ENCODE results near the gene RGS7.
"Not testable (repeated sequence)": the region's sequence is repeated elsewhere in the genome, so short reads cannot be mapped to it uniquely, and the experiment has no call there.

Gene RGS7

DNA sequence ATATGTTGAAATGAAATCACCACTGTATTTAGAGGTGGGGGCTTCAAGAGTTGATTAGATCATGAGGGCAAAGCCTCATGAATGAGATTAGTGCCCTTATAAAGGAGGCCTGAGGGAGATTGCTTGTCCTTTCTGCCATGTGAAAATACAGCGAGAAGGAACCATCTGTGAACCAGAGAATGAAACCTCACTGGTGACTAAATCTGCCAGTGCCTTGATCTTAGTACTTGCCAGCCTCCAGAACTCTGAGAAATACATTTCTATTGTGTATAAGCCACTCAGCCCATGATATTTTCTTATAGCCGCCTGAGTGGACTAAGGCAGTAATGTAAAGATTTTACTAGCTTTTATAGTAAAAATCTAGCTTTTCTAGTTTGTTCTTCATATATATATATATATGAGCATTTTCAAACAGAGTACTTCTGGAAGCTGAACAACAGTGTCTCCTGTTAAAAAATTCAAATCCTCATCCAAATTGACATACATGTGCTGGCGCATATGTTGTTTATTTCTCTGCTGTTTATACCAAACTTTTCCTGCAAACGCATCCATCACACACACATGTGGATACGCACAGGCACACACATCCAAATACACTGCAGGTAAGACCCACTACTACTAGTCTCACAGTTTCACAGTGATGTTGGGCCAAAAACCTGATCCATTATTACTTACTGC, 213.1 kb downstream of the RGS7 start:
- in situ Hi-C loops (cut with HindIII; ENCODE audit: low sequenced_read_pairs) = no loop called here

DNA sequence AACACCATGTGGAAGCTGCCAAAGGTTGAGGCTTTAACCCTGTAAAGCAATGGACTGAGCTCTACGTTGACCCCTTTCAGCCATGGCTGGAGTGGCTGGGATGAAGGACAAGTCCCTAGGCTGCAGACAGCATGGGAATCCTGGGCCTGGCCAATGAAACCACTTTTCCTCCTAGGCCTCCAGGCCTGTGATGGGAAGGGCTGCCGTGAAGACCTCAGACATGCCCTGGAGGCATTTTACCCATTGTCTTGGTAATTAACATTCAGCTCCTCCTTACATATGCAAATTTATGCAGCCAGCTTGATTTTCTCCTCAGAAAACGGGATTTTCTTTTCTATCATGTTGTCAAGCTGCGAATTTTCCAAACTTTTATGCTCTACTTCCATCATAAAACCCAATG, 214.5 kb downstream of the RGS7 start:
- in situ Hi-C loops (cut with HindIII; ENCODE audit: low sequenced_read_pairs) = no loop called here

DNA sequence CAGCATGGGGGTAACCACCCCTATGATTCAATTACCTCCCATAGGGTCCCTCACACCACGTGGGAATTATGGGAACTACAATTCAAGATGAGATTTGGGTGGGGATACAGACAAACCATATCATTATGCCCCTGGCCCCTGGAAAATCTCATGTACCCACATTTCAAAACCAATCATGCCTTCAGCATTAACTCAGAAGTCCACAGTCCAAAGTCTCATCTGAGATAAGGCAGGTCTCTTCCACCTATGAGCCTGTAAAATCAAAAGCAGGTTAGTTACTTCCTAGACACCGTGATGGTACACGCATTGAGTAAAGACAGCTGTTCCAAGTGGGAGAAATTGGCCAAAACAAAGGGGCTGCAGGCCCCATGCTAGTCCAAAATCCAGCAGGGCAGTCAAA, 215.4 kb downstream of the RGS7 start:
- in situ Hi-C loops (cut with HindIII; ENCODE audit: low sequenced_read_pairs) = not testable (repeated sequence)

DNA sequence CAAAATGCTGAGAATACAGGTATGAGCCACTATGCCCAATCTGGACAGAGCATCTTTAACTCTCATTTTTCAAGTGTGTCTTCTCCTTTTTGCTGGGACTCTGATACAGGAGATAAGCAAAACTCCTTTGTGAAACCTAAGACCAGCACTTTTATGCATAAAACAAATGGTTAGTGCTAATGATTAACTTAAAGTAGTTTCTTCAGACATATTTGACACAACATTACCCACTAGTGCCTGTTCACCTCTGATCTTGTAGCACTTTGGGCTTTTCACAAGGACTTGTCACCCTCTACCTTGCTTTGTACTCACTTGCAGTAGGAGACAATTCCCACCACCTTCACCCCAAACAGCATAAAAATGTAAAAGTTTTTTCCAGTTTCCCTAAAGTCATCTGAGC, 216.3 kb downstream of the RGS7 start:
- in situ Hi-C loops (cut with HindIII; ENCODE audit: low sequenced_read_pairs) = no loop called here

DNA sequence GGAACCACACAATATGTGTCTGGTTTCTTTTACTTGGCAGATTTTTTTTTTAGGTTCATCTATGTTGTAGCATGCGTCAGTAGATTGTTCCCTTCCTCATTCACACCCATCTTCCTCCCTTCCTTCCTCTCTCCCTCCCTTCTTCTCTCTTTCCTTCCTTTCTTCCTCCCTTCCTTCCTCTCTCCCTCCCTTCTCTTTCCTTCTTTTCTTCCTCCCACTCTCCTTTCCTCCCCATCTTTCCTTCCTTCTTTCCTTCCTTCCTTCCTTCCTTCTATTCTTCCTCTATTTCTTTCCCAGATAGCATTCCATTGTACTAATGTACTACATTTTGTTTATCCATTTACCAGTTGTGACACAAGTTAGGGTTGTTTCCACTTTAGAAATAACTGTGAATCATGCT, 218.0 kb downstream of the RGS7 start:
- in situ Hi-C loops (cut with HindIII; ENCODE audit: low sequenced_read_pairs) = no loop called here

DNA sequence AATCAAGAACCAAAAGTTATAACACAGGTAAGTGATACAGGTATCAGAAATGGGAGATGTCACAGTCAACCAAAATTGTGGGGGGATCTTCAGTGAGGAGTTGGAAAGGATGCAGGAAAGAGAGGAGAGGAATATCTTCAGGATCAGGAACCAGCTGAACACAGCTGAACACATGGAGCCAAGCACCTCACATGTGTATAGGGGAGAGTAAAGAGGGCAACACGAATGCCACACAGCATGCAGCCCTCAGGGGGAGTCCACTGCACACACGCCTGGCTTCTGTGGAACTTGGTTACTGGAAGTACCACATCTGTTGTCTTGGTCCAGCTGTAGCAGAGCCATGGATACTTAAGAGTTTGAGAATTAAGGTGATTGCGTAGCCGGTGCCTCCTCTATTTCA, 218.8 kb downstream of the RGS7 start:
- in situ Hi-C loops (cut with HindIII; ENCODE audit: low sequenced_read_pairs) = no loop called here

DNA sequence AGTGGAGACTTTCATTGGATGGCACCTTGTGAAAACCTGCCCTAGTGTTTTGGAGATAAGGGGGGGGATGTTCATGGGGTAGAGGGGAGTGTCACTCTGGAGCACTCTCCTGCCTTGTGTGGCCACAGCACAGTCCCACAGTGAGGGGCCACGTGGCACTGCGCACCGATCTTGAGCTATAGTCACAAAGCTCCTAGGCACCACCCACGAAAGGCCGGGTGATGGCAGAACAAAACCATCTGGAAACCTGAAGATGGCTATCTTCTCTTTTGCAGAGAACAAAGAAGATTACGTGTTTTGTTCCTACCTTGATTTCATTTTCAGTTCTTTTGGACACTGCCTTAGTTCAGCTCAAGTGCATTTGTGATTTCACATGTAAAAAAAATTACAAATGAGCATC, 220.6 kb downstream of the RGS7 start:
- in situ Hi-C loops (cut with HindIII; ENCODE audit: low sequenced_read_pairs) = no loop called here

DNA sequence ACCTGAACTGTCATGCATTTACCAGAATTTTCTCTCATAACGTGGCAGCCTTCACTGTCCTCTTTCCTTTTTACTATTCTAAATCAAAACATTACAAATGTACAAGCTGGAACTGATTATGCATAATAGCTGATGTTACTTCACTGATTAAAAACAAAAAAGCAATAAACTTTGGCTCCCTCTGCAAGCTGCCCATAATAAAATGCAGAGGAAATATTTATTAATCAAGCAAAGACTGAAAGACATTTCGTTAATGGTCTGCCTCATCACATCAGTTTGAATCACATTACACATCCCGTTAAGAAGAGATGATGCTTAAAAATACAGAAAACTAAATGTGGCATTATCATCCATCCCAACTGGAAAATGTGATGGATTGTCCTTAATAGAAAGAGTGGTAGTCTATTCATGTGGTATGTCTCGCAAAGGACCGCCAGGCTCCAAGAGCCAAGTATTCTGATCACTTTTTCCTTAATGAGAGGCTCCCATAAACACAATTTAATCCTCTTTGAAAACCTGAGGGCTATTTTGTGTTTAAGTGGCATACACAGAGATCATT, 225.3 kb downstream of the RGS7 start:
- in situ Hi-C loops (cut with HindIII; ENCODE audit: low sequenced_read_pairs) = no loop called here

DNA sequence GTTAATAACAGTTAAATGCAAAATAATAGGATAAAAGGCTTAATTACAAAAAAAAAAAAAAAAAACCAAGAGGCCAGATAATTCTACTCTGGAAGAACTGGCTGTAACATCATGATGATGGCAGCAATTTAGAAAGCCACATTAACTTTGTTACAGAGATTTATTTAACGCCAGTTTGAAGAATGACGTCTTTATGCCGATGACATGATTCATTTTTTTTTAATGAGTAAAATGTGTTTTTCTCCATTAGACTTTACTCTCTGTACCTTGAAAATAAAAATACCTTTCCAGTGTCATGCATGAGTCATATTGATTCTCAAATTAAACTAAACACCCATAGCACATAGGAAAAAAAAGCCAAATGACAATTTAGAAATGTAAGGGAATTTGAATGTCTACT, 226.1 kb downstream of the RGS7 start:
- in situ Hi-C loops (cut with HindIII; ENCODE audit: low sequenced_read_pairs) = no loop called here

DNA sequence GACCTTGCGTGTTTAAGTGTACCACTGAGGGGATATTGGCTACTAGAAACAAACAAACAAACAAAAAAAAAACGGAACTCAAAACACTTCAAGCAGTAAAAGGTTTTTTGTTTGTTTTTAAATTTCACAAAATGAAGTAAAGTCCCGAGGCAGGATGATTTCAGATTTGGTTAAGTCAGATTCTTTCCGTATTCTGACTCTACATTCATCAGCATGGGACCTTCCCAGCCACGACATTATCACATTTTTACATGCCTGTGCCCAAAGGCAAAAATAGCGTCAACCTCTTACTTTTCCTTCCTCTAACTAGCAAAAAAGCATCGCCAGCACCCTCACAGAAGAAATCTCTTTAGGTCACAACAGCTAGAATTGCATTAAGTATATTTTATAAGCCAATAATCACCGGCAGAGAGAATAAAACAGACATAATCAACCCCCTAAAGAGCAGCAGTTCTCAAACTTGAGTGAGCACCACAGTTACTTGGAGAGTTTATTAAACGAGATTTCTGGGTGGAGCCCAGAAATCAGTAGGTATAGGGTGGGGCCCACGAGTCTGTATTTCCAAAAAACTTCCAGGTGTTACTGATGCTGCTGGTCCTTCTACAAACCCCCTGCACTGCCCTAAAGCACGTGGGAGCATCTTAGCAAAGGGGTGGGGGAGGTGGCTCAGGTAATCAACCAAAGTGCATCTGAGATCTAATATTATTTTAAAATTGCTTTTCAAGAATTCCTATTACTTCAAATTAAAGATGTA, 227.6 kb downstream of the RGS7 start:
- in situ Hi-C loops (cut with HindIII; ENCODE audit: low sequenced_read_pairs) = no loop called here

DNA sequence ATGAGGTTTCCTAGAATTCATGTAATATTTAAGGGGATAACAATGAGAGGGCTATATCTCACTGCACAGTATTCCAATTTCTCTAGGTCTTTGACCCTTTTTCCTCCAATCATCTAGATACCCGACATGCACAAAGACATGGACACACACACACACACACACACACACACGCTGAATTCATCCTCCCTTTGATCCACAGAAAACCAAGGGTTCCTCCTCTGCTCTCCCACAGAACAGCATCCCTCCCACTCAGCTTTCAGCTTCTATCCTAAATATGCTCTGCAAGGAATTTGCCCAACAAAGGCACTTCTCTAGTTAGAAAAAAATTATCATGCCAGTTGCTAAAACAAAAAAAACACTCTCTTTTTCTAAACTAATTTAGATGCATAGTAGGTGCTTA, 231.7 kb downstream of the RGS7 start:
- in situ Hi-C loops (cut with HindIII; ENCODE audit: low sequenced_read_pairs) = no loop called here

DNA sequence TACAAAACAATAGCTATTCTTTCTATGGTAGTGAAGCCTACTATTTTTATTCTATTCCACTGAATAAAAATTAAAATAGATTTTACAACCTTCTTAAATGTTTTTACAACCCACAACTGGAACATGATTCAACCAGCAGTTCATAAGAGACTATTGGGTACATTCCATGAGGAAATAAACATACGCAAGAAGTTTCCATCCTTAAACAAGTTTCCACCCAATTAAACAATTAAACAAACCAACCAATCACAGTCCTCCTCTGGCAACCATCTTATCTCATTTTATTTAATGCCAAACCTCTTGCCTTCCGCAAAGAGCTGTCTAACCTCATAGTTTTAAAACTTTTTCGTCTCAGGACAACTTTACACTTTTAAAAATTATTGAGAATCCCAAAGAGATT, 239.0 kb downstream of the RGS7 start:
- in situ Hi-C loops (cut with HindIII; ENCODE audit: low sequenced_read_pairs) = no loop called here

DNA sequence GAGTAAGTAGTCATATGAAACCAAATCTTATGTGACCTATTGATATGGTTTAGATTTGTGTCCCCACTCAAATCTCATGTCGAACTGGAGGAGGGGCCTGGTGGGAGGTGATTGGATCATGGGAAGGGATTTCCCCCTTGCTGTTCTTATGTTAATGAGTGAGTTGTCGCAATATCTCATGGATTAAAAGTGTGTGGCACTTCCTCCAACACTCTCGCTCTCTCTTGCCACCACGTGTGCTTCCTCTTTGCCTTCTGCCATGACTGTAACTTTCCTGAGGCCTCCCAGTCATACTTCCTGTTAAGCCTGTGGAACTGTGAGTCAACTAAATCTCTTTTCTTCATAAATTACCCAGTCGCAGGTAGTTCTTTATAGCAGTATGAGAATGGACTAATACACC, 241.2 kb downstream of the RGS7 start:
- in situ Hi-C loops (cut with HindIII; ENCODE audit: low sequenced_read_pairs) = no loop called here

DNA sequence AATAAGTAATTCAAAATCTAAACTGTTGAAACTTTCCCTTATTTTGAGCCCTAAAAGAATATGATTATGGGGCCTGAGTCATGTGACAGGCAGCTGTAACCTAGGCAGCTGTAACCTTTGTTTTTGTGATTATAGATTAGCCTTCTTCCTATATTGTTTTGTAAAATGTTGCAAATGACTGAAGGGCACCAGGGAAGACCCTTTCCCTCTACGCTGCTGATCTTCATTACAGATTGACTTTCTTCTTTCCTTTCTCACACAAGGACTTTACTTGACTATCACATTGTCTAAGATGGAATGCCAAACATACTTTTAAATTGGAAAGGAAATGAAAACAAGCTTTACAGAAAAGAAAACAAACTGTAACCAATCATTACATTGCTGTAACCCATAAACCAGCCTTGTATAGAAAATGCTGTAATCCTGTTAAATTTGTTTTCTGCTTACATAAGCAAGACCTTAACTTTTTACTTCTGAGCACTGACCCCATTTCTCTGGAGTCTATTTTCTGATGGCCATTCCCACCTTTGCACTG, 242.2 kb downstream of the RGS7 start:
- in situ Hi-C loops (cut with HindIII; ENCODE audit: low sequenced_read_pairs) = no loop called here

DNA sequence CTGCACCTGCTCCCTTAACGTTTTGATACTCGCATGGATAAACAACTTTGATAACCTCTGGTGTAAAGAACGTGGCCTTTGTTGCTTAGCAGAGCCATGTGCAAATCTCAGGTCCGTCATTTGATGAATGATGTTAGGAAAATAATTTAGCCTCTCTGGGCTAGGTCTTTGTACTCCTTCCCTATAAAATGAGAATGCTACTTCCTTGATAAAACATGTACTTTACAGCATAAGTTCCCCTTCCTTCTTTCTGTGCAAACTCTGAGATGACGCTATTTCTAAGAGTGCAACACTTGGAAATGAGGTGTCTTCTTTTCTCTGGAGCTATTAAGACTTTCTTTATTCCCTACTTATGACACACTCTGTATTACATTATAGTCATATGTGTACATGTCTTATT, 243.4 kb downstream of the RGS7 start:
- in situ Hi-C loops (cut with HindIII; ENCODE audit: low sequenced_read_pairs) = no loop called here

DNA sequence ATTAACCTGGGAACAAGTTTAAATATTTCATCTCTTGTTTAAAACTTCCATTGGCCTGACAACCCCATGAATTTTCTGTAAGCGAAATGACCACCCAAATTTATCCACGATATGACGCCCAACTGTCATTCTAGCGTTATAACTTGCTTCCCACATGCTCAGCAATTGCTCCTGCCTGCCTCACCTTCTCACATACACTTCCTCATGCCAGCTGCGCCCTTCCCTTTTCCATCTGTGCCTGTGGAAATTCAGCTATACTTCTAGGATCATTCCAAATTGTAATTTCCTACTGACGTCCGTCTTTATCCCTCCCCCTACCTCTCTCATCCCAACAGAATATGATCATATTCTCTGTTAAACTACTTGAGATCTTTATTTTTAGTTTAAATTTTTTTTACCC, 248.0 kb downstream of the RGS7 start:
- in situ Hi-C loops (cut with HindIII; ENCODE audit: low sequenced_read_pairs) = no loop called here

DNA sequence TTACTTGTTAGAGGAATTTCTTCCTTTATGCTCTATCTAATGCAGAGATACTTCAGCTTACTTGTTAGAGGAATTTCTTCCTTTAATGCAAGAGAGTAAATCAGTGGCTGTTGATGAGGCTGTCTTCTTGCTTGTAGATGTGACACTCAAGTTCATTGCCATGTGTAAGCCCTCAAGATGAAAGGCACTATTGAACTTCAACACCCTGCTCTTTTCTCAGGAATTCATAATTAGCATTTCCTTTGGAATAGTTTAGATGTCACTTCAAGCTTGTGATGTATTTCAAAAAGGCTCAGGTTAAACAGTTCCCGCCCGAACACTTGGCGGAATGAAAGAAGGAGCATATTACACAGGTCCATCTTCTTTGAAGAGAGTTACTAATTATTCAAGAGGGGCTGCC, 251.9 kb downstream of the RGS7 start:
- in situ Hi-C loops (cut with HindIII; ENCODE audit: low sequenced_read_pairs) = no loop called here

DNA sequence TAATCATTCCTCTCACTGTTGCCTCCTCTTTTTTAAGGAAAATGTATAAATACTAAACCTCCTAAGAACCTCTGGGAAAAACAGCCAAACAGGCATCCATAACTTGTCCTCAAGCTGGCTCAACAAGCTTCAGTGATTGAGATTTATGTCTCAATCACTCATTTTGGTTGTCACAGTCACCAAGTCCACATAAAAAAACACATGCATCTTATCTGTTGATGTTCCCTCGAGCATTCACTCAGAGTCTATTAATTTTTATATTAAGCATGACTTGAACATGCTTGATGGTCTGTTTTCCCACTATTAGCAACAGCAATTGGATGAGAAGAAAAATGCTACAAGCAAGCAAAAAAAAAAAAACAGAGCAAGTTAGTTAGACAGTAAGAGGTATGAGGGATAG, 254.3 kb downstream of the RGS7 start:
- in situ Hi-C loops (cut with HindIII; ENCODE audit: low sequenced_read_pairs) = no loop called here

DNA sequence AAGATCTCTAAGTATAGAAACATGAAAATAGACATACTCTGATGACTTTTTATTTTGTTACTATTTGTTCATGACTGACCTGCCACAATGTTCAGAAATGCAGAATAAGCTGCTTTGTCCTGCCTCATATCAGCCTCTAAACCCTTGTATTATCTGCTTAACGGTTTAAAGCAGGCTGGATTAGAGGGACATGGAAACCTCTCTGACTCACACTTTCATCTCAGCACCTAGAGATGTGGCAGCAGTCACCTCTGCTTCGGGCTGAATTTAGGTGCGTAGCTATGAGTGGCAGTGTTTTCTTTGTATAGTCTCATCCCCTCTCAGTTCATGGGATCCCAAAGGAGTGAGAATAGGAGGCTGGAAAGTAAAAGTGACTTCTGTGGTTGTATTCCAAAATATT, 255.4 kb downstream of the RGS7 start:
- in situ Hi-C loops (cut with HindIII; ENCODE audit: low sequenced_read_pairs) = no loop called here

DNA sequence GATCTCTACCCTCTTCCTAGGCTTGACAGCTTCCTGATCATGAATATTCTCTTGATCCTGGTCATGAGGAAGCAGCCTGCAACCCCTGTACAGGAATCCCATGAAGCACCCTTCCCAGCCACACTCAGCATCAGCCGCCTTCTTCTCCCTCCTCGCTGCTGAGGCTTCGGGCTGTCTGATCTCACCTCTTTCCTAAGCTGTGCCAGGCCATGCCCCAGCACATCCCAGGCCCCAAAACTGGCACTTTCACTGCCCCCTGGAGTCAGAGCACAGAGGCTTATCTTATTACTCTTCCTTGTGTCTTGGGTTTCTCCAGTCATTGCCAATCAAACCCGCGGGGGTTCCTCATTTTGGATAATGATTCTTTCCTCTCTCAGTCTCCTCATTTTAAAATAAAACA, 259.5 kb downstream of the RGS7 start:
- in situ Hi-C loops (cut with HindIII; ENCODE audit: low sequenced_read_pairs) = no loop called here

DNA sequence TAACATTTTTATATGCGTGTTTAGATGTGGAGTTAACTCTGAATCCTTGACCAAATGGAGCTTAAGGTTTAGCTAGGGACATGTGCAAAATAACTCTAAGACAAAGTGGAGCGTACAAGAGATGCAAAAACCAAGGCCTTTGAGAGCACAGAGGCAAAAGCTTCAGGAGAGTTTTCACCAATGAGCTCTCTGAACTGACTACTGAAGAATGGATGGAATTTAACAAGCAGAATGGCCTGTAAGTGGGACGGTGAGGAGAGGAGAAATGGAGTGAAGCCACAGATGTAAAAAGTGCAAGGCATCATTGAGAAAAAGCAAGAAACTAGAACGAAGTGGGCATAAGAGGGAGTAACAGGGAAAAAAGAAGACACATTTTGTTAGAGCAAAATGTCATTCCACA, 260.0 kb downstream of the RGS7 start:
- in situ Hi-C loops (cut with HindIII; ENCODE audit: low sequenced_read_pairs) = no loop called here

DNA sequence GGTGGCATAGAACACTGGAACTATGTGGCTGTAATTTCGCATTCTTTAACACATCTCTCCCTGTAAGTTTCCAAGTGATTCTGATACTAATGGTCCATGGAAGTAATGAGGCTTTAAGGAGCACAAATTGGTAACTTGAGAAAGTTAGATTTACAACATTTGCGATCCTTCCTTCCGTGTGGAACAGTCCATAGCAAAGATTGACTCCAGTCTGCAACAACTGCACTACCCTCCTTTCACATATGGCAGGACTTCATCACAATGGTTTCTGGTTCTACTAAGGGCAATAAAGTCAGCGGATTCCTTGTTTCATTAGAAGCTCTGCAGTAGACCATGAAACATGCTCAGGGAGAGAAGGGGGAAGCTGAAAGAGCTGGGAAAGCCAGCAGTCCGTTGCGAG, 261.2 kb downstream of the RGS7 start:
- in situ Hi-C loops (cut with HindIII; ENCODE audit: low sequenced_read_pairs) = no loop called here

Measured in endothelial cell of hepatic sinusoid (primary cell).